GM21723 (cell line): ENCODE measurements around the gene SIN3B.

Experiments used
- ATAC-seq: cut with Tn5 transposase; IDR thresholded peaks from one replicate; pipeline ENCODE4 v1.9.1; 2021; ENCODE audit warnings: mild to moderate bottlenecking, moderate library complexity; ENCODE audit not compliant: unreplicated experiment

The SIN3B gene

GRCh38 chr19:16908759-16909158 is 79.6 kb downstream of the SIN3B start:
- no peak for ATAC-seq

GRCh38 chr19:16911046-16911445 is 81.8 kb downstream of the SIN3B start:
- ATAC-seq, result no peak

DNA sequence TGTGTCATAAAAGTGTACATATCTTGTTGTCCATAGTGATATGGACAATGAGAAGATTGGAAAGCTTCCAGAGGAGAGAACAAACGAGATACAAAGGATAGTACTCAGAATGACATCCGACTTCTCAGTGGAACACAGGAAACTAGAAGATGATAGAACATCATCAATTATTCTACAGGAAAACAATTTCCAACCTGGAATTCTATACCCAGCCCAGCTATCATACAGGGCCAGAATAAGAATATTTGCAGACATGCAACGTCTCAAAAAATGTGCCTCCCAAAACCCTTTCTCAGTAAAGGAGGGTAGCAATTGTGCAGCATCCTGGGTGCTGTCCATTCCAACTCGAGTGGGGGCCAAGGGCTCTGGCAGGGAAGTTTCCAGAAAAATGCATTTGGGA is 83.6 kb downstream of the SIN3B start:
- no peak for ATAC-seq

DNA sequence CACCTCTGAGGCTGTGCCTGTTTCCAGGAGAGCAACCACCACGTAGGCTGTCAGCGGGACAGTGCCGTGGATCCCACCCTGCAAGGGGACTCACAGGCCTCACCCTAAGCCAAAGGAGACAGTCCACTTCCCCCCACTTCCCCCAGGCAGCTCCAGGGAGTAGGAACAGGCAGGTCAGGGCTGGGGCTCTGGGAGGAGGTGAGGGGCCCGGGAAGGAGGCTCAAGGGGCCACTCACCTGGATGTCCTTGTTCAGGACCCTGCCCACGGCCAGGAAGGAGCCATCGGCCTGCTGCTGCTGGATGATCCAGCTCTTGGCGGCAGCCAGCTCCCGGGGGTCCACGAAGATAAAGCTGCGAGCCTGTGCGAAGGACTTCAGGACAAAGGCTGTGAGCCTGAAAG is 85.2 kb downstream of the SIN3B start:
- no peak for ATAC-seq

DNA sequence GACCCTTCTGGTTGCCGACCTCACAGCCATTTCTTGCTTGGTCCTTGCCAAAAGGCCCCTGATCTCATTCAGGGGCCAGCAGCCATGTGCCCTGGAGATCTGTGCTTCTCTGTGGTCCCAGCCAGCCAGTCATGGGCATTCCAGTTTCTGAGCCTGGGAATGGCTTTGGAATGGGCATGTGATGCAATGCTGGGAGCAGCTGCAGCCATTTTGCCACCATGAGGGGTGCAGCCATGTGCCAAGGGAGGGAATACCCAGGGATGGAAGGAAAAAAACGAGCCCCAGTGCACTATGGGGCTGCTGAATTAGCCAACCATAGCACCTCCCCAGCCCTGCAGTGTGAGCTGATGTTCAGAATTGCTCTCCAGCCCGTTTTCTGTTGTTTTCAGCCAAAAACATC is 85.9 kb downstream of the SIN3B start:
- no peak for ATAC-seq

DNA sequence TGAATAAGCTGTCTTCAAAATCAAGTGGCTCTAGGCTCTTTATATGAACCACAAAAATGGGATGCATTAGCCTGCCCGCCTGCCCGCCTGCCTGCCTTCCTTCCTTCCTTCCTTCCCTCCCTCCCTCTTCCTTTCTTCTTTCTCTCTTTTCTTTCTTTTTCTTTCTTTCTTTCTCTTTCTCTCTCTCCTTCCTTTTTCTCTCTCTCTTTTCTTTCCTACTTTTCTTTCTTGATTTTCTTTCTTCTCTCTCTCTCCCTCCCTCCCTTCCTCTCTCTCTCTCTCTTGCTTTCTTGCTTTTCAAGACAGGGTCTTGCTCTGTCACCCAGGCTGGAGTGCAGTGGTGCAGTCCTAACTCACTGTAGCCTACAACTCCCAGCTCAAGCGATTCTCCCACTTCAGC is 86.5 kb downstream of the SIN3B start:
- ATAC-seq, result no peak

DNA sequence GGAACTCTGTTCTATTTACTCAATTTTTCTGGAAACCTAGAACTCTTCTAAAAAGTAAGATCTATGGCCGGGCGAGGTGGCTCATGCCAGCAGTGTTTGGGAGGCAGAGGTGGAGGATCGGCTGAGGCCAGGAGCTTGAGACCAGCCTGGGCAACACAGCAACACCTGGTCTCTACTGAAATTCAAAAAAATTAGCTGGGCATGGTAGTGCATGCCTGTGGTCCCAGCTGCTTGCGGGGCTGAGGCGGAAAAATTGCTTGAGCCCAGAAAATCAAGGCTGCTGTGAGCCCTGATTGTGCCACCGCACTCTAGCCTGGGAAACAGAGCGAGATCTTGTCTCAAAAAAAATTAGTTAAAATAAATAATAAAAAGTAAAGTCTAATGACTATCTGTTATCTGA is 88.2 kb downstream of the SIN3B start:
- no peak for ATAC-seq

- no peak for ATAC-seq
Observed at GRCh38 chr19:16919496-16919895, 90.3 kb downstream of the SIN3B start.

DNA sequence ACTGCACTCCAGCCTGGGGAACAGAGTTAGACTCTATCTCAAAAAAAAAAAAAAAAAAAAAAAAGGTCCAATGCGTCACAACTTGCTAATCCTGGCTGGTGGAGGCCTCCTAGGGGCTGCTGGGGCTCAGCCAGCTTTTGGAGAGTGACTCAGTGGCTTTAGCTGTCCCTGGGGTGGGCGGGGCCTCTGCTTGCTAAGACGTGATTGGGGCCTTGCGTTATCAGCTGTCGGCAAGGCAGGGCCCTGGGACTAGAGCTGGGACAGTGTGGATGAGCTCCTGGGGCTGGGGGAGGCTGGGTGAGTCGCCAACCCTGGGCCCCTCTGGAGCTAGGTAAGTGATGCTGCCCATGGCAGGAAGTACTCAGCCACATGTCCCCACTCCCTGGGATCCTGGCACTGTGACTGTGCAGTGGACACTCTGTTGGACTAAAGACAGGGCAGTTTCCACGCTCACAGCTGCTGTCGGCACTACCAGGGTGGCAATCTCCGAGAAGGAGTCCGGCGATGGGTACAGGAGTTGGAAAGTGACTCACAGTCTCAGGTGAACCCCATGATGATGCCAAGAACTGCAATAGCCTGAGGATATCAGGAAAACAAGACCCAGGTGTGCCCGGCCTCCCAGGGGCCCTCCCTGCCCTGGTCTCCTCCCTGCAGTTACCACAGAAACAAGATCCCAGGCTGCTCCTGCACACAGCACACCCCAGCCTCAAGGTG is 91.8 kb downstream of the SIN3B start:
- no peak for ATAC-seq

GRCh38 chr19:16921766-16922591 is 92.8 kb downstream of the SIN3B start:
- ATAC-seq, result no peak

DNA sequence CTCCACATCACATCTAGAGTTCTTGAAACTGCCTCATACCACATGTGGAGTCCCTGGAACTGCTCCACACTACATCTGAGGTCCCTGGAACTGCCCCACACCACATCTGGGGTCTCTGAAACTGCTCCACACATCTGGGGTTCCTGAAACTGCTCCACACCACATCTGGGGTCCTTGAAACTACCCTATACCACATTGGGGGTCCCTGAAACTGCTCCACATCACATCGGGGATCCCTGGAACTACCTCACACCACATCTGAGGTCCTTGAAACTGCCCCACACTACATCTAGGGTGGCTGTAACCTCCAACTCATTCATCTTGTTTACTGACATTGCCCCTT is 93.4 kb downstream of the SIN3B start:
- ATAC-seq, result no peak

DNA sequence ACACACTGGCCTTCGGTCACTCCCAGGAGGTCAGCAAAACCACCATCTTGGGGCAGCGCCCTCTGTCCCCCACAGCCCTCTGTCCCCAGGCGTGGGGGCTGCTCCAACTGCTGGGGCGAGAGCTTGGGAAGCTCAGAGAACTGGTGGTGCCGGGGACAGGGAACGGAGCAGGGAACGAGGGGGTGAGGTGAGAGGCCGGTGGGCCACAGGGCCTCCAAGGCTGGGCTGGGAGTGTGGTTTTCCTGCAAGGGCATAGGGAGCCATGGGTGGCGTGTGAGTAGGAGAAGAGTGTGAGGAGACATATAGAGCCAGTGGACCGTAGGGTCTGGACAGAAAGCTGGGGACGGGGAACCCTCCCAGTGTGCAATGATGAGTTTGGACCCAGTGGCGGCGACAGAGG is 93.8 kb downstream of the SIN3B start:
- no peak for ATAC-seq

GRCh38 chr19:16927883-16928282 is 98.7 kb downstream of the SIN3B start:
- no peak for ATAC-seq

GRCh38 chr19:16928351-16928750 is 99.2 kb downstream of the SIN3B start:
- ATAC-seq, result no peak

DNA sequence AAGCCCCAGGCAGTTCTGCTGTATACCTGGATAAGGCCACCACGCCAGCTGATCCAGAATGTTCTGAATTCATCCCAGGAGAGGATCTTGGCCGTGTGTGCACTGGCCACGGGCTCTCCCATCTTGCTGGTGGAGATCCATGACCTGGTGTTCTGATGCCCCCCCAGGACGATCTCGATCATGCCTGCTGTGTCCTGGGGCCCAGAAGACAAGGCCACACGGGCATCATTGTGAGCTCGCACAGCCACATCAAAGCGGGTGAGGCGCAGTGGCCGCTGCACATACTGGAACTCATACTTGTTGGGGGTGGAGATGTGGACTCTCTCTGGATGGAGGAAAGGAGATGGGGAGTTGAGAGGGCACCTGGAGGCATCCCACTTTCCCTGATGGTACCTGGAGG is 99.7 kb downstream of the SIN3B start:
- ATAC-seq, result no peak
